GM12878 (cell line): ENCODE measurements around the gene SCUBE3.

Experiments
- ASH2L ChIP-seq: fragments of 300-600, 200-600 bp; sonication (generic); IDR thresholded peaks from 2 replicates; pipeline ENCODE4 v1.6.1; 2017; ENCODE audit warnings: low read depth, mild to moderate bottlenecking, borderline replicate concordance
- CTCF ChIP-seq, 3 experiments: IDR thresholded peaks in 2 of 3; conservative IDR thresholded peaks in 1 of 3; 2 replicates each; pipeline ENCODE4 v1.5.1; 2011; ENCODE audit warnings: low read depth in 3 of 3, low read length in 3 of 3, mild to moderate bottlenecking in 3 of 3, control low read depth in 2 of 3, moderate library complexity in 2 of 3, inconsistent platforms in 1 of 3, mixed read lengths in 1 of 3; ENCODE audit not compliant: control insufficient read depth in 2 of 3, insufficient read depth in 1 of 3; ENCODE audit errors: extremely low read depth in 1 of 3
- FOXM1 ChIP-seq: IDR thresholded peaks from 2 replicates; pipeline ENCODE4 v1.6.1; 2012; ENCODE audit warnings: low read depth, mild to moderate bottlenecking, inconsistent platforms, low read length, moderate library complexity
- MEF2A ChIP-seq: IDR thresholded peaks from 2 replicates; pipeline ENCODE4 v1.6.1; 2011; ENCODE audit warnings: low read depth, mild to moderate bottlenecking, low read length, moderate library complexity; ENCODE audit not compliant: insufficient read depth
- POLR2A ChIP-seq: IDR thresholded peaks from 2 replicates; pipeline ENCODE4 v1.6.1; 2011; ENCODE audit warnings: low read depth, mild to moderate bottlenecking, low read length
- POLR2AphosphoS5 ChIP-seq: IDR thresholded peaks from 2 replicates; pipeline ENCODE4 v1.6.1; 2011; ENCODE audit warnings: mild to moderate bottlenecking, low read length, inconsistent platforms
- RAD21 ChIP-seq: IDR thresholded peaks from 2 replicates; pipeline ENCODE4 v1.6.1; 2011; ENCODE audit warnings: mild to moderate bottlenecking, low read depth, low read length, moderate library complexity; ENCODE audit not compliant: insufficient read depth
- SREBF2 ChIP-seq: IDR thresholded peaks from 2 replicates; pipeline ENCODE4 v1.6.1; 2012; ENCODE audit warnings: mild to moderate bottlenecking, low read length
- YY1 ChIP-seq: IDR thresholded peaks from 2 replicates; pipeline ENCODE4 v1.6.1; 2011; ENCODE audit warnings: low read depth, mild to moderate bottlenecking, low read length
- ZNF274 ChIP-seq: IDR thresholded peaks from one replicate; pipeline ENCODE4 v1.8.0; 2011; ENCODE audit not compliant: insufficient read length, insufficient read depth
- TF ChIP-seq, protein P1 (sequence below): IDR thresholded peaks from 2 replicates; pipeline ENCODE4 v1.6.1; 2012; ENCODE audit warnings: mild to moderate bottlenecking, low read depth, low read length

DNA sequence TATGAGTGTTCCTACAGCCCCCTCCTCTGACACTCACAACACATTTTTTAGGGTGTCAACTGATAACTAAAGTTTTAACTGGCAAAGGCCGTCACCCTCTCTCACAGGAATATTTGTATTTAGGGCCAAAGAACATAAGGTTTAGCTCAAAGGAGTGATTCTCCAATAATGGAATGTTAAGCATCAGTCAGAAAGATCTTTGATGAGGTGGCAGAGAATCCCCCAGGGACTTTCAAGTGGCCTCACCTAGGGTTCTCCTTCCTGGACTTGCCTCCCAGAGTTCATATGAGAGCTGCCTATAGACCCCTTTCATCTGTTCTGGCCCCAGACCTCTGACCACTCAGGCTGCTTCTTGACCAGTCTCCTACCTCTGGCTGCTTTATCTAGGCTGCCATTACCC, 7.4 kb upstream of the SCUBE3 start:
- TF ChIP-seq FOXM1 (no peak), POLR2AphosphoS5 (no peak), ZNF274 (no peak), CTCF (IDR thresholded peaks at IDR 0.05 in 2 of 3, conservative IDR thresholded peaks at IDR 0.05 in 1 of 3; ENCODE audit: control insufficient read depth in 2 of 3, extremely low read depth in 1 of 3, insufficient read depth in 1 of 3, low read depth in 3 of 3, low read length in 3 of 3) (no peak), SREBF2 (no peak), RAD21 (no peak), MEF2A (no peak), YY1 (no peak), POLR2A (no peak), ASH2L (no peak)
- TF ChIP-seq, protein P1, sequence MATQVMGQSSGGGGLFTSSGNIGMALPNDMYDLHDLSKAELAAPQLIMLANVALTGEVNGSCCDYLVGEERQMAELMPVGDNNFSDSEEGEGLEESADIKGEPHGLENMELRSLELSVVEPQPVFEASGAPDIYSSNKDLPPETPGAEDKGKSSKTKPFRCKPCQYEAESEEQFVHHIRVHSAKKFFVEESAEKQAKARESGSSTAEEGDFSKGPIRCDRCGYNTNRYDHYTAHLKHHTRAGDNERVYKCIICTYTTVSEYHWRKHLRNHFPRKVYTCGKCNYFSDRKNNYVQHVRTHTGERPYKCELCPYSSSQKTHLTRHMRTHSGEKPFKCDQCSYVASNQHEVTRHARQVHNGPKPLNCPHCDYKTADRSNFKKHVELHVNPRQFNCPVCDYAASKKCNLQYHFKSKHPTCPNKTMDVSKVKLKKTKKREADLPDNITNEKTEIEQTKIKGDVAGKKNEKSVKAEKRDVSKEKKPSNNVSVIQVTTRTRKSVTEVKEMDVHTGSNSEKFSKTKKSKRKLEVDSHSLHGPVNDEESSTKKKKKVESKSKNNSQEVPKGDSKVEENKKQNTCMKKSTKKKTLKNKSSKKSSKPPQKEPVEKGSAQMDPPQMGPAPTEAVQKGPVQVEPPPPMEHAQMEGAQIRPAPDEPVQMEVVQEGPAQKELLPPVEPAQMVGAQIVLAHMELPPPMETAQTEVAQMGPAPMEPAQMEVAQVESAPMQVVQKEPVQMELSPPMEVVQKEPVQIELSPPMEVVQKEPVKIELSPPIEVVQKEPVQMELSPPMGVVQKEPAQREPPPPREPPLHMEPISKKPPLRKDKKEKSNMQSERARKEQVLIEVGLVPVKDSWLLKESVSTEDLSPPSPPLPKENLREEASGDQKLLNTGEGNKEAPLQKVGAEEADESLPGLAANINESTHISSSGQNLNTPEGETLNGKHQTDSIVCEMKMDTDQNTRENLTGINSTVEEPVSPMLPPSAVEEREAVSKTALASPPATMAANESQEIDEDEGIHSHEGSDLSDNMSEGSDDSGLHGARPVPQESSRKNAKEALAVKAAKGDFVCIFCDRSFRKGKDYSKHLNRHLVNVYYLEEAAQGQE, result no peak
